GF-D8 (cell line): ENCODE results near the gene ABHD16A.

ENCODE experiments used
- DNase-seq: peaks from one replicate; lab custom pipeline; 2025; lab: John Stamatoyannopoulos, UW

The ABHD16A gene

GRCh38 chr6:31702819-31703716, at the start of gene ABHD16A:
TSS of gene ABHD16A (minus strand) at chr6:31703324. CDS start at chr6:31703281, 43 bp downstream.
- DNase-seq, result peak; percentile 95

GRCh38 chr6:31752739-31753319, 49.7 kb upstream of the ABHD16A start:
- no peak for DNase-seq

GRCh38 chr6:31750411-31751022, 47.4 kb upstream of the ABHD16A start:
- no peak for DNase-seq

- no peak for DNase-seq
Observed at GRCh38 chr6:31749301-31750036, 46.3 kb upstream of the ABHD16A start.

- DNase-seq, result no peak
Observed at GRCh38 chr6:31744422-31744821, 41.3 kb upstream of the ABHD16A start.

GRCh38 chr6:31742894-31743293, 39.8 kb upstream of the ABHD16A start:
- no peak for DNase-seq

- no peak for DNase-seq
Observed at GRCh38 chr6:31741815-31742214, 38.7 kb upstream of the ABHD16A start.

GRCh38 chr6:31740397-31741223, 37.5 kb upstream of the ABHD16A start:
- DNase-seq, result peak; percentile 34

GRCh38 chr6:31739639-31740396, 36.7 kb upstream of the ABHD16A start, which contains the start of gene MSH5:
TSS of gene MSH5 (plus strand) at chr6:31740005. CDS start at chr6:31740467, 462 bp downstream.
- peak; percentile 99 for DNase-seq

GRCh38 chr6:31737991-31738979, 35.2 kb upstream of the ABHD16A start:
- DNase-seq, result peak; percentile 97

- peak; percentile 84 for DNase-seq
Observed at GRCh38 chr6:31737315-31737990, 34.3 kb upstream of the ABHD16A start.

GRCh38 chr6:31736768-31737314, 33.7 kb upstream of the ABHD16A start:
- DNase-seq, result peak; percentile 30

- peak; percentile 81 for DNase-seq
Observed at GRCh38 chr6:31736021-31736767, 33.1 kb upstream of the ABHD16A start, which contains the start of gene CLIC1. TSS of gene CLIC1 (minus strand) at chr6:31736530. CDS start at chr6:31736300, 230 bp downstream.

- DNase-seq, result peak; percentile 52
Observed at GRCh38 chr6:31734821-31735406, 31.8 kb upstream of the ABHD16A start.

GRCh38 chr6:31734247-31734820, 31.2 kb upstream of the ABHD16A start:
- no peak for DNase-seq

- DNase-seq, result no peak
Observed at GRCh38 chr6:31733734-31734133, 30.6 kb upstream of the ABHD16A start.

GRCh38 chr6:31732029-31732428, 28.9 kb upstream of the ABHD16A start:
- DNase-seq, result no peak
